NCI-H2196 treated with DMSO at 0.1 percent for 48 hours (cell line): ENCODE measurements around the gene ZNF805.
"Not testable (repeated sequence)": the region's sequence is repeated elsewhere in the genome, so short reads cannot be mapped to it uniquely, and the experiment has no call there.

Experiments
- DNase-seq: peaks from one replicate; lab custom pipeline; 2025; ENCODE audit not compliant: unreplicated experiment; lab: John Stamatoyannopoulos, UW

ZNF805 gene

DNA sequence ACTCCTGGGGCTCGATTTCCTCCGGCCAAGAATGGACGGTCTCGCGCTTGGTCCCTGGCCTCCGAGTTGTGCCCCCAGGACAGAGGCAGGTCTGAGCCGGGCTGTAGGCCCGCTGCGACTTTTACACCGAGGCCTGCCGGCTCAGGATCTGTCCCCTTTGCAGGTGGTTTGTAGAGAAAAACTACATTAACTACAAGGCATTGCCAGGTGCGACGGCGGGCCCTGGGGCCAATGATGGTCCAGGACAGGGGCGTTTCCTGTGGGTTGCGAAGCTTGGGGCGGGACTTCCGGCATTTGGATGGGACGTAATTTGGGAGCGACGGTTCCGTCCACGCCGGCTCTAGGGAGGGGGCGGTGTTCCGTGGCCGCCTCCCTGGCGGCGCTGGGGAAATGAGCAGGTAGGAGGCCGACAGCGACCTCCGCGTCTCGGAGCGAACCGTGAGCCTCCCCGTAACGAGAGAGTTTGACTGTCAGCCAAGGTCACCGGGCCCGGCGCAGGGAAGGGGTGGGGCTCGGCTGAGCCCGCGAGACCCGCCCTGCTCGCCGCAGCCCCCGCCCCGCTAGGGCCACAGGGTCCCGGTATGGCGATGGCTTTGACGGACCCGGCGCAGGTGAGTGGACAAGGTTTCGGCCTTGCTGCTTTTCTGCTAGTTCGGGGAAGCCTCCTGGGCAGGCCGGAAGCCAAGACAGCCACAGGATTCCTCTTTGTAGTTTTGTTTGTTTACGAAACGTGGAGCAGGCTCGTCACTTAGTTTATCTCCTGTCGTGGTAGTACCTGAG lies at the start of gene ZNF805:
ZNF805 (plus strand) TSS at position 322 of the 780 bp plus-strand sequence; CDS start at position 582, 260 bp downstream.
- peak; percentile 84 for DNase-seq

- DNase-seq: peak; percentile 80
These were observed 49.0 kb upstream of the ZNF805 start, which contains the start of gene ZNF264 for GRCh38 chr19:57191141-57192076. ZNF264 (plus strand) TSS chr19:57191500; CDS start chr19:57191914, 414 bp downstream.

DNA sequence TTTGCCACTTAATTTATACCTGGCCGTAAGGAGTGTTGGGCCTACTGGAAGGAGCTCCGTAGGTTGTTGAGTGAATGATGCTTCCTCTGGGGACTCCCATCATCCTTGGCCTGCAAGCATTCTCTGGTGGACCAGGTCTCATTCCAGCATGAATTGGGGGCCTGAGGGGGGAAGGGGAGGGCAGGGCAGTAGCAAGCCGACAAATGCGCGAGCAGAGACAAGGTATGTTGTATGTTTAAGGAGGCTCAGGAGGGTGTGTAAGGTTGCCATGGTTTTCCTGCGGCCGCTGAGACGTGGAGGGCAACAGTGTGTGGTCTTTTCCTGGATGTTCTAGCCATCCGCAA lies 48.4 kb upstream of the ZNF805 start:
- no peak for DNase-seq

DNA sequence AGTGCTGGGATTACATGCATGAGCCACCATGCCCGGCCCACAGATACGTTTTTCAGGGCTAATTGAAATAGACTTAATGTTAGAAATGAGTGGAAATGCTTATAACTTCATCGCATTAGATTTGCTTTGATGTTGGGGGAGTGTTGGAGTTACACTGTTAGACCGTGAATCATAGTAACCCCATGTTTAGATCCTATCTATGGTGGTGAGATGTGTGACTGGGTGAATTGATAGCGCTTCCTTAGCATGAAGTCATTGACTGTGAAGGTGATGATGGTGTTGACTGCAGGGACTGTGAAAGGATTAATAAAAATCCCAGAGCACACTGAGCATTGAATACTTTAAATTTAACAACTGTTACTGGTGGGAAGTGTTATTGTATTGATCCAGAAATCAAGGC lies 47.4 kb upstream of the ZNF805 start:
- no peak for DNase-seq

DNA sequence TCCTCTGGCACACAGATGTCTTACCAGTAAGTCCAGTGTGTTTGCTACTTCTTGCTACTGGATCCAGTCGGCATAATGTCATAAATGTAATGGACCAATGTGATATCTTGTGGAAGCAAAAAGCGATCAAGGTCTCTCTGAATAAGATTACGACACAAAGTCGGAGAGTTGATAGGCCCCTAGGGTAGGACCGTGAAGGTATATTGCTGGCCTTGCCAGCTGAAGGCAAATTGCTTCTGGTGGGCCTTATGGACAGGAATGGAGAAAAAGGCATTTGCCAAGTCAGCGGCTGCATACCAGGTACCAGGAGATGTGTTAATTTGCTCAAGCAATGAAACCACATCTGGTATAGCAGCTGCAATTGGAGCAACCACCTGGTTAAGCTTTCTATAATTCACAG lies 42.6 kb upstream of the ZNF805 start:
- DNase-seq: not testable (repeated sequence)

- no peak for DNase-seq
These were observed 38.3 kb upstream of the ZNF805 start for GRCh38 chr19:57202160-57202559.

DNA sequence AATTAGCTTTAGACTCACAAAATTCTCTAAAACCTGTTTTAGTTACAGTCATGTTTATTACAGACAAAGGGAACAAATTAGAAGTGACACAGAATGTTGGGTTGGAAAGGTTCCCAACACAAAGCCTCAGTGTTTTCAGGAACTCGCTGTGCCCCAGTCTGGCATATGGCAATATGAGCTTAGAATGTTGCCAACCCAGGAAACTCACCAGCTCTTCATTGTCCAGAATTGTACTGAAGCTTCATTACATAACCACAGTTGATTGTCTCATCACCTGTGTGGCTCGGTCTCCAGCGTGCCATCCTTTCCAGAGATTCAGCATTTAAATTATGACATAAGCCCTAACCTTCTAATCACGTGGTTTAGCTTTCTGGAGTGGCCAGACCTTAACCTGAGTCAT lies 30.1 kb upstream of the ZNF805 start:
- no peak for DNase-seq

- DNase-seq: no peak
These were observed 28.3 kb upstream of the ZNF805 start for GRCh38 chr19:57212109-57212508.

- no peak for DNase-seq
These were observed 12.9 kb upstream of the ZNF805 start for GRCh38 chr19:57227502-57227901.

DNA sequence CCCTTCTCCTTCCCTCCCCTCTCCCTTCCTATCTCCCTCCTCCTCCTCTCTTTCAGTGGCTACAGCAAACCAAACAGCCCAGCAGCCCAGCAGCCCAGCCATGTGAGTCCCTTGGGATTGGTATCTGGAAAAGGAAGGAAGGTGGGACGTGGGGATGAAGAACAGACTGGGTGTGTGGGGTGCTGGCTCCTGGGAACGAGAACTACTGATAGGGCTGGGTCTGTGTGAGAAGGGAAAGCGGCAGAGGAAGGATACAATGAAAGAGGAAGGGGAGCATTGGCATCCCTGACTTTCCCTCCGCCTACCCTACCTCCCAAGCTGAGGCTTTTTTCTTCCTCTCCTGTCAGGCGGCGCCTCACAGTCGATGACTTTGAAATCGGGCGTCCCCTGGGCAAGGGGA lies 8.7 kb upstream of the ZNF805 start:
- DNase-seq: no peak

GRCh38 chr19:57233207-57233606 lies 7.2 kb upstream of the ZNF805 start:
- DNase-seq: no peak

DNA sequence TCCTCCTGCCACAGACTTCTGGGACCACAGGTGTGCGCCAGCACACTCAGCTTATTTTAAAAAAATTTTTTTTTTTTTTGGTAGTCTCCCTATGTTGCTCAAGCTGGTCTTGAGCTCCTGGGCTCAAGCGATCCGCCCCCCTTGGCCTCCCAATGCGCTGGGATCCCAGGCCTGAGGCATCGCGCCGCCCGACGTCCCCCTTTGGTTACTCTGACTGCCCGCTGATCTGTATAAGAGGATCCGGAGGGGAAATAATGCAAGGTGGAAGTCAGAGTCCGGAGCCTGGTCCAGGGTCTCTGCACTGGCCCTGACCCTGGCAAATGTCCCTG lies 486 bp upstream of the ZNF805 start:
- DNase-seq: no peak

DNA sequence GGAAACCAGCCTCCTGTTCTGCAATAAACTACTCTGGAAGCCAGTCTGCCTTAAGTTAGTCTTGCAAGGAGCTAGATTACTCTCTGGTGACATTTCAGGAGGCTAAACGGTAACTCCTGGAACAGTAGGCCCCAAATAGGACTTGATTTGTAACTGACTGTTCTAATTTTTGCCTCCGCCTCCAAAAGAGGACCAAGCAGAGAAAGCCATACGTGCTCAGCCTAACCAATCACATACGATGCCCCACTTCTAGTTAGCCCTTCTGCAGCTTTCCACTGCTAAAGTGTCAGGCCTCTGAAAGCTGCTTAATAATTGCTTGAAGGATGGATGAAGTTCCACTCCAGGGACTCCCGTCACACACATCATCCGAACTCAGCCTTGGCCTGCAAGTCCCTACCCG lies 744 bp downstream of the ZNF805 start:
- DNase-seq: no peak

GRCh38 chr19:57242821-57243220 lies 2.4 kb downstream of the ZNF805 start:
- no peak for DNase-seq

DNA sequence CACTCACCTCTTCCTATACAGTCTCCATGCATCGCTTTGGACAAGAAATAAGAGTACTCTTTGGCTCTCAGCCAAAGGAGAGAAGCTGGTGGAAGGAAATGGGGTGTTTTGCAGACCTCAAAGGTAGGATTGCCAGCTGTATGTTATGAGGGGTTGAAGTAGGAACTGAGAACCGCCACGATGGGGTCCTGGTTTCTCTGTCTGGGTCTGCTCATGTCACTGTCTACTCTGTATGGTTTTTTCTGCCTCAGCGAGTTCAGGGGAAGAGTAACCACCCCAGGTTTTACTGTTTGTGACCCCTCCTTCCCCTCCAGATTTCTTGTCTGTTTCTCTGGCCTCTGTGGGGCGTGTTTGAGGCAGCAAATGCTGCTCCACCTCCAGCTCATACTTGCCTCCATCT lies 4.1 kb downstream of the ZNF805 start:
- DNase-seq: no peak

GRCh38 chr19:57245066-57245465 lies 4.6 kb downstream of the ZNF805 start:
- no peak for DNase-seq

DNA sequence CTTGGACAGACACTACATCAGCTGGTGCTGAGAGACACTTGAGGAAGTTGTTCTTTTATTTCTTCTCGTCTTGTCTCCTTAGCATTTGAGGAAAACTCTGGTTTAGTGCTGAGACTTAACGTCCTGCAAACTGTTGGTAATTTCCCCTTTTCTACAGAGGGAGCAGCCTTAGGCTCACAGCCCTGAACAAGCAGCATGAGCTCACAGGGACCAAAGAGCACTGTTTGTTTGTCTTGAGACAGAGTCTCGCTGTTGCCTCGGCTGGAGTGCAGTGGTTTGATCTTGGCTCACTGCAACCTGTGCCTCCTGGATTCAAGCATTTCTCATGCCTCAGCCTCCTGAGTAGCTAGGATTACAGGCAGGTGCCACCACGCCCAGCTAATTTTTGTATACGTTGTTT lies 5.5 kb downstream of the ZNF805 start:
- DNase-seq: no peak

- no peak for DNase-seq
These were observed 8.2 kb downstream of the ZNF805 start for GRCh38 chr19:57248646-57249045.

- no peak for DNase-seq
These were observed 8.9 kb downstream of the ZNF805 start for GRCh38 chr19:57249329-57249728.

- DNase-seq: not testable (repeated sequence)
These were observed 13.3 kb downstream of the ZNF805 start for GRCh38 chr19:57253767-57254166.

DNA sequence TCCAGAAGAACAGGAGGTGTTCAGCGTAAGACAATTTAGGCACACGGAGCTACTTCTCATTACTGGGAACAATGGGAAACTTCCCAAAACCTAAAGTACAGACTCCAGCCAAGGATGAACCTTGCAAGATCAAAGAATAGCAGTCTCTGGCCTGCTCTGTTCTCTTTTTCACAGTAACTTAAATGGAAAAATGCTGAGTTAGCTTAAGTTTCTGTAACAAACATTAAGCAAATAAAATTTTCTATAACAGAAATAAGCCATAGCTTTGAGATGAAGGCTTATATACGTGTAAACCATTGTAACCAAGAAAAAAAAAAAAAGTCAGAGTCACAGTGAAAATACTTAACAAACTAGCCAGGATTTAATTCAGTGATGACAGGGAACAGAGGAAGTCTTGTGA lies 21.6 kb downstream of the ZNF805 start:
- DNase-seq: no peak

- DNase-seq: no peak
These were observed 22.9 kb downstream of the ZNF805 start for GRCh38 chr19:57263244-57263741.
